ENCODE data around the gene LAP3. TPM values are rescaled to one million over a fixed set of nuclear protein-coding genes. Genes with fewer than 3 reads are reported as not detected.
"Not testable (repeated sequence)": the region's sequence is repeated elsewhere in the genome, so short reads cannot be mapped to it uniquely, and the experiment has no call there.

LAP3 gene
- total and polyA plus RNA-seq, 10 donors, result 47.0 to 135 (median 96.0) TPM

DNA sequence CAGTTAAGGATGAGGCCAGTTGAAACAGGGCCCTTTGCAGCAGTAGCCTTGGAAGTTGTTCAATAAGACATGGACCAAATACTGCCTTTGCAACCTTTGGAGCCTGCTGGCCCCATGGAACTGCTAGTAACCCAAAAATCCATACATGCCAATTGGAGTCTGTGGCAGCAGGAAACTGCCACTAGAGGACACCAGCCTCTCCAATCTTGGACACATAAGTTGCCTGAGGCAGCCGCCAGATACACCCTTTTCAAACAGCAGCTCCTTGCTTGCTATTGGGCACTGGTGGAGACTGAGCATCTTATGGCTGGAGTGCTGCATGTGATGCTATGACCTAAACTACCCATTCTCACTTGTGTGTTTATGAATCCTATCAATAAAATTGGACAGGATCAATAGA is 14.8 kb upstream of the LAP3 start:
- TF ChIP-seq POLR2A (IDR thresholded peaks at IDR 0.05) (no peak), POLR2AphosphoS5 (IDR thresholded peaks at IDR 0.05) (no peak)
- TF ChIP-seq, protein P1, sequence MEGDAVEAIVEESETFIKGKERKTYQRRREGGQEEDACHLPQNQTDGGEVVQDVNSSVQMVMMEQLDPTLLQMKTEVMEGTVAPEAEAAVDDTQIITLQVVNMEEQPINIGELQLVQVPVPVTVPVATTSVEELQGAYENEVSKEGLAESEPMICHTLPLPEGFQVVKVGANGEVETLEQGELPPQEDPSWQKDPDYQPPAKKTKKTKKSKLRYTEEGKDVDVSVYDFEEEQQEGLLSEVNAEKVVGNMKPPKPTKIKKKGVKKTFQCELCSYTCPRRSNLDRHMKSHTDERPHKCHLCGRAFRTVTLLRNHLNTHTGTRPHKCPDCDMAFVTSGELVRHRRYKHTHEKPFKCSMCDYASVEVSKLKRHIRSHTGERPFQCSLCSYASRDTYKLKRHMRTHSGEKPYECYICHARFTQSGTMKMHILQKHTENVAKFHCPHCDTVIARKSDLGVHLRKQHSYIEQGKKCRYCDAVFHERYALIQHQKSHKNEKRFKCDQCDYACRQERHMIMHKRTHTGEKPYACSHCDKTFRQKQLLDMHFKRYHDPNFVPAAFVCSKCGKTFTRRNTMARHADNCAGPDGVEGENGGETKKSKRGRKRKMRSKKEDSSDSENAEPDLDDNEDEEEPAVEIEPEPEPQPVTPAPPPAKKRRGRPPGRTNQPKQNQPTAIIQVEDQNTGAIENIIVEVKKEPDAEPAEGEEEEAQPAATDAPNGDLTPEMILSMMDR (IDR thresholded peaks at IDR 0.05 in 8 of 11, conservative IDR thresholded peaks at IDR 0.05 in 3 of 11), result no peak
- no peak overlapping the region for H3K4me3 ChIP-seq
- H3K27me3 ChIP-seq (replicated peaks in 1 of 7), result no peaks in the 10 kb centered on the region
- H3K27ac ChIP-seq, result no peak overlapping the region
- WGBS, 5 donors, result 50 to 94% (median 75%) methylated on average over 1 of the region's 1 CpG
- H3K4me1 ChIP-seq, result no peaks in the 10 kb centered on the region
- no peaks in the 10 kb centered on the region for H3K9me3 ChIP-seq
- intact Hi-C loops (cut with DNase I; ENCODE audit: low total_unique reads), result no loop called here
- no peak for DNase-seq
- no peaks in the 10 kb centered on the region for H3K36me3 ChIP-seq

DNA sequence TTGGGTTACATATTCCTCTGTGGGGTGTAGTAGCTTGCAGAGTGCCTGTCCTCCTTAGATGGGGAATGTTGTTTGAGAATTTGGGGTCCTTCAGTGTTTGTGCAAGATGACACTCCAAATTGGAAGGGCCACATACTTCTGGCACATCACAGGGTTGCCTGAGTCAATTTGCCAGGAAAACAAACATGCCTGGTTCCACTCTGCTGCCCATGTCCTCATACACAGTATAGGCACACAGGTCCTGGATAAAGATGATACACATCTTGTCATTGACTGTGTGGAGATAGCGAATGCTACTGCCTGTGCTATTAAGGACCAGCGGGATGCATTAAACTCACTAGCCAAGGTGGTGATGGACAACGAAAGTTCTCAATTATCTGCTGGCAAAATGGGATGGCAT is 11.2 kb upstream of the LAP3 start:
- H3K9me3 ChIP-seq, result no peaks in the 10 kb centered on the region
- intact Hi-C loops (cut with DNase I; ENCODE audit: low total_unique reads), result no loop called here
- no peaks in the 10 kb centered on the region for H3K4me1 ChIP-seq

DNA sequence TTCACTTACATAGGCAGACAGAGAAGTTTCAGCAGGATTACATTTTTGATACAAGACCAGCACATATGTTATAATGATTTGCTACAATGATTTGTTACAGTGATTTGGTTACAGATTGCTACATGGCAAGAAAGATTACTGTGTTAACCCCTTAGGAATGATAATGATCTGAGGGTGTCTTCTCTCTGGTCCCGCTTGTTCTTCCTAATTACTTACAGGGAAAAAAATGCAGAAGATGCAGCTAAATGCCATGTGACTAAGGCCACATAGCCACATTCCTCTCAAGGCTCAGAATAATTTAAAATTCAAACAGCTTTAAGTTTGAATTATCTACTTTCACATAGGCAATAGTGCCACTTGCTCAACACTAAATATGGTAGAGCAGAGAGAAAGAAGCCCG is 9.7 kb upstream of the LAP3 start:
- WGBS, 5 donors, result 73 to 93% (median 81%) methylated on average over 2 of the region's 2 CpGs
- DNase-seq, result no peak
- no peaks in the 10 kb centered on the region for H3K9me3 ChIP-seq
- no peaks in the 10 kb centered on the region for H3K4me1 ChIP-seq
- intact Hi-C loops (cut with DNase I; ENCODE audit: low total_unique reads), result no loop called here
- no peaks in the 10 kb centered on the region for H3K36me3 ChIP-seq
- H3K27ac ChIP-seq, result no peak overlapping the region
- TF ChIP-seq POLR2AphosphoS5 (IDR thresholded peaks at IDR 0.05), result no peak
- TF ChIP-seq, protein P1 (IDR thresholded peaks at IDR 0.05 in 8 of 11, conservative IDR thresholded peaks at IDR 0.05 in 3 of 11), result no peak
- no peak overlapping the region for H3K4me3 ChIP-seq
- H3K27me3 ChIP-seq (replicated peaks in 1 of 7), result no peaks in the 10 kb centered on the region

More for the DNA sequence above, 11.2 kb upstream of the LAP3 start:
- 89 to 98% (median 94%) methylated on average over 3 of the region's 3 CpGs for WGBS, 5 donors
- no peaks in the 10 kb centered on the region for H3K27me3 ChIP-seq (replicated peaks in 1 of 7)
- H3K36me3 ChIP-seq, result no peaks in the 10 kb centered on the region
- H3K27ac ChIP-seq, result no peak overlapping the region
- no peak for TF ChIP-seq POLR2A (IDR thresholded peaks at IDR 0.05)
- TF ChIP-seq, protein P1 (IDR thresholded peaks at IDR 0.05 in 8 of 11, conservative IDR thresholded peaks at IDR 0.05 in 3 of 11), result no peak
- H3K4me3 ChIP-seq, result no peak overlapping the region
- DNase-seq, result no peak

DNA sequence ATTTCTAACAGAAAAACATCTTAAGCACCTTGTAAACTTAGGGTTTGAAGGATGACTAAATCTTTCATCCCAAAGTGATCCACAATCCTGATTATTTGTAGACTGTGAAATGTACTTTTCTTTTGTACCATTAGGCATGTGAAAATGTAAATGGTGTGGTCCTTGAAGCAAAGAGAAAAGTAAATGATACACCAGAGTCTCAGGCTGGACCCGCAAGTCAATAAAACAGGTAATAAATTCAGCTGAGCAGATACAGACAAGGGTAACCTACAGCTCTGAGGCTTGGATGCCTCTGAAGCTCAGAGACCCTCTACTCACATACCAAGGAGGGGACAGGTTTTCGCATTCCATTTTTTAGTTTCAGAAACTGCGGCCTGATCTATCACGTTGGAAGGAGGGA is 2.8 kb upstream of the LAP3 start:
- intact Hi-C loops (cut with DNase I; ENCODE audit: low total_unique reads), result no loop called here
- H3K9me3 ChIP-seq, result no peaks in the 10 kb centered on the region
- 93 to 99% (median 96%) methylated on average over 4 of the region's 4 CpGs for WGBS, 5 donors
- peaks cover 6 to 27% (median 22%) of the 10 kb centered on the region in 6 donors for H3K4me1 ChIP-seq
- no peak for TF ChIP-seq POLR2A (IDR thresholded peaks at IDR 0.05)
- TF ChIP-seq, protein P1 (IDR thresholded peaks at IDR 0.05 in 8 of 11, conservative IDR thresholded peaks at IDR 0.05 in 3 of 11), result no peak
- no peak for DNase-seq
- H3K27ac ChIP-seq, result no peak overlapping the region
- peaks cover 0 to 3% (median 0%) of the 10 kb centered on the region in 6 donors for H3K36me3 ChIP-seq
- no peak overlapping the region for H3K4me3 ChIP-seq
- H3K27me3 ChIP-seq (replicated peaks in 1 of 7), result no peaks in the 10 kb centered on the region

DNA sequence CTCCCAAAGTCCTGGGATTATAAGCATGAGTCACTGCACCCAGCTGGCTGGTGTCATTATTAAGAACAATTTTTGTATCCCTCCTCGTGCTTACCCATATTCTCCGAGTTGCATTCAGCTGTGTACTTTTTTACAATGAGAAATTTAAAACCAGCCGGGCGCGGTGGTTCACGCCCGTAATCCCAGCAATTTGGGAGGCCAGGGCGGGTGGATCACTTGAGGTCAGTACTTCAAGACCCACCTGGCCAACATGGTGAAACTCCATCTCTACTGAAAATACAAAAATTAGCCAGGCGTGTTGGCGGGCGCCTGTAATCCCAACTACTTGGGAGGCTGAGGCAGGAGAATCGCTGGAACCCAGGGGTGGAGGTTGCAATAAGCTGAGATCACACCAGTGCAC is 1.8 kb upstream of the LAP3 start:
- DNase-seq; H3K4me3 ChIP-seq; H3K9me3 ChIP-seq; H3K27ac ChIP-seq; H3K27me3 ChIP-seq (replicated peaks in 1 of 7); intact Hi-C loops (cut with DNase I; ENCODE audit: low total_unique reads): not testable (repeated sequence)
- peaks cover 0 to 13% (median 0%) of the 10 kb centered on the region in 6 donors for H3K36me3 ChIP-seq
- WGBS, 5 donors, result 96 to 99% (median 97%) methylated on average over 12 of the region's 12 CpGs
- H3K4me1 ChIP-seq, result peaks cover 12 to 36% (median 30%) of the 10 kb centered on the region in 6 donors

Measured in spleen (tissue), 11 donors.